Choroid plexus epithelial cell (primary cell): Measurements from ENCODE around the gene EPB41L5.
A peak's percentile ranks its signal among the peaks of the same experiment; 100 is the strongest.
"Not testable (repeated sequence)": the region's sequence is repeated elsewhere in the genome, so short reads cannot be mapped to it uniquely, and the experiment has no call there.

Source experiments
- DNase-seq: peaks from one replicate; pipeline ENCODE4 v3.0.0-alpha.2; 2010; ENCODE audit warnings: low read depth
- H3K4me3 ChIP-seq: 2 replicates; pipeline ENCODE4 v1.5.1; 2011; ENCODE audit warnings: low read depth, mild to moderate bottlenecking, control low read depth, low read length, moderate library complexity
- CTCF ChIP-seq: conservative IDR thresholded peaks from 2 replicates; pipeline ENCODE4 v1.5.1; 2011; ENCODE audit warnings: low read depth, mild to moderate bottlenecking, control low read depth, inconsistent platforms, low read length, moderate library complexity

The EPB41L5 gene

GRCh38 chr2:120150040-120150482, 137.2 kb downstream of the EPB41L5 start:
- no peak for TF ChIP-seq CTCF
- no peak overlapping the region for H3K4me3 ChIP-seq
- DNase-seq = peak; percentile 37

- H3K4me3 ChIP-seq = no peak overlapping the region
- TF ChIP-seq CTCF = no peak
- DNase-seq = no peak
These were observed 142.4 kb downstream of the EPB41L5 start for GRCh38 chr2:120155308-120155707.

DNA sequence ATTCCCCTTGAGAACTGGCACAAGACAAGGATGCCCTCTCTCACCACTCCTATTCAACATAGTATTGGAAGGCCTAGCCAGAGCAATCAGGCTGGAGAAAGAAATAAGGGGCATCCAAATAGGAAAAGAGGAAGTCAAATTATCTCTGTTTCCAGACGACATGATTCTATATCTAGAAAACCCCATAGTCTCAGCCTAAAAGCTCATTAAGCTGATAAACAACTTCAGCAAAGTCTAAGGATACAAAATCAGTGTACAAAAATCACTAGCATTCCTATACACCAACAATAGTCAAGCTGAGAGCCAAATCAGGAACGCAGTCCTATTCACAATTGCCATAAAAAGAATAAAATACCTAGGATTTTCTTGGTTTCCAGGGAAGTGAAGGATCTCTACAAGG, 145.8 kb downstream of the EPB41L5 start:
- not testable (repeated sequence) for DNase-seq

GRCh38 chr2:120161190-120161589, 148.3 kb downstream of the EPB41L5 start:
- peak; percentile 34 for DNase-seq
- TF ChIP-seq CTCF = no peak
- no peak overlapping the region for H3K4me3 ChIP-seq

More for the DNA sequence above, 145.8 kb downstream of the EPB41L5 start:
- H3K4me3 ChIP-seq = not testable (repeated sequence)

DNA sequence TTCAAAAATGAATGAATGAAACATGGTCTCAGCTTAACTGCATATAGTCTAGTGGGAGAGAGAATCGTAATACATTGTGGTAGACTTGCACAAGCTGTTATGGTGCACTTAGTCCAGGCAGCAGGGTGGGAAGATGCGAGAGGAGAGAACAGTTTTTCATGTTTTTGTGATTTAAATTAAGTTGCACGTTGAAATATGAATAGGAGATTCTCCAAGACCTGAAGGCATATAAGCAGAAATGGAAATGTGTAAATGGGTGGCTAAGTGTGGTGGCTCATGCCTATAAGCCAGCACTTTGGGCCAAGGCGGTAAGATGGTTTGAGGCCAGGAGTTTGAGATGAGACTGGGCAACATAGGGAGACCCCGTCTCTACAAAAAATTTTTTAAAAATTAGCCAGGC, 149.8 kb downstream of the EPB41L5 start:
- TF ChIP-seq CTCF = no peak
- no peak overlapping the region for H3K4me3 ChIP-seq
- no peak for DNase-seq

DNA sequence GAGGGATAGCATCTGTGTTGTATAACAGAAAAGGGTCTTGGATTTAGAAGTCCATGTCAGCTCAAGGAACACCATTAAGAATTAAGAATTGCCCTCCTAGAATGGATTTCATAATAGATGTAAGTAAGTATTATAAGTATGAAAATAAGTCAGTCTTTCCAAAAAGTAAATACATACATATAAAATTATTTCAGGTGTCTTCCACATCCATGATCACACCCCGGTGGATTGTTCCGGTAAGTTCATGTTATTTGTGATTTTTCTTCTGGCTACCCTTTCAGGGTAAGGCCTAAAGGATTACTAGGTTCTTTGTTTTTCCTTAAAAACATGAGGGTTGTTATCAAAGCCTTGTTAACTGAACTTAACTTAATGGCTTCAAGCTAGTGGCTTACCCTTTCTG, 154.4 kb downstream of the EPB41L5 start:
- no peak overlapping the region for H3K4me3 ChIP-seq
- DNase-seq = peak; percentile 37
- no peak for TF ChIP-seq CTCF

DNA sequence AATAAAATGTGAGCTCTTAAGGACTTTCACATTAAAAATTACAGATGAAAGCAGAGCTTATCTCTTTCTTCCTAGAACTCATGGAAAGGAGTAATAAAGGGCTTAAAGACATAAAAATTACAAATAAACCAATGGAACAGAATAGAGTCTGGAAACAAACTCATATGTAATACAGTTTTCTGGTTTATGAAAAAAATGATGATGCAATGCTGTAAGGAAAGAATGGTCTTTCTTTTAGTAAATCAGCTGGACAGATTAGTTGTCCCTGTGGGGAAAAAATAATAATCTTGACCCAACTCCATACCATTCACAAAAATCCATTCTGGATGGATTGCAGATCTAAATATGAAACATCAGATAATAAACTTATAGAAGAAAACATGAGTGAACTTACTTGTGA, 156.1 kb downstream of the EPB41L5 start:
- DNase-seq = no peak
- H3K4me3 ChIP-seq = no peak overlapping the region
- TF ChIP-seq CTCF = no peak
